ENCODE measurements around the gene ADTRP.
A peak's percentile ranks its signal among the peaks of the same experiment; 100 is the strongest.

ADTRP gene, protein sequence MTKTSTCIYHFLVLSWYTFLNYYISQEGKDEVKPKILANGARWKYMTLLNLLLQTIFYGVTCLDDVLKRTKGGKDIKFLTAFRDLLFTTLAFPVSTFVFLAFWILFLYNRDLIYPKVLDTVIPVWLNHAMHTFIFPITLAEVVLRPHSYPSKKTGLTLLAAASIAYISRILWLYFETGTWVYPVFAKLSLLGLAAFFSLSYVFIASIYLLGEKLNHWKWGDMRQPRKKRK

DNA sequence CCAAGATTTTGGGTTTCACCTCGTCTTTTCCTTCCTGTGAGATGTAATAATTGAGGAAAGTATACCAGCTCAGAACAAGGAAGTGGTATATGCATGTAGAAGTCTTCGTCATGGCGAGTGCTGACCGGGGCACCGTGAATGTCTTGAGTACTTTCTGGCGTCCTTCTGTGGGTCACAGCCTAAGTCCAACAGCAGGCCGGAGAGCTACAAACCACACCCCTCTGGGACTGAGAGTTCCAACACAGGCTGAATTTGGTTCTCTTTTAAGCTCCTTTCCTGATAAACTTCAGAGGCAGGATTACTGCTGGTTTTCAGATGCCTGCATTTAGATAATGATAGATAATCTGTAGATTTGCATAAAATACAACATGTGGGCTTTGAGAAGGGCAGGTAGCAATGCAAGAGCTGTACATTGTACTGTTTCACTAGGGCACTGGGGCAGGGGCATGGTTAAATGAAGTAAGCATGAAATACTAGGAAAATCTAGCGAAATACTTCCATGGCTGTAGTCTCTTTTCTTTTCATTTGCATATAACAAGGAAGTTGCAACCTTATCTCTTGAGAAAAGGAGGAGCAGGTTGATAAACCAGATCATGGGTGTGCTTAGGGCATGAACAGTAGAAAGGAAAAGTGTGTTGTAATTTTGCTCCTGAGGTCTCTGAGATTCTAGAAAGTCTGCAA is at the start of gene ADTRP:
Gene ADTRP (minus strand): TSS at position 156 of the 681 bp plus-strand sequence. CDS start 44 bp downstream, at position 112.
- ATAC-seq (no peak), DNase-seq (no peak)

GRCh38 chr6:11826779-11827178 is 48.2 kb upstream of the ADTRP start:
- DNase-seq (no peak), ATAC-seq (peak; percentile 24)

DNA sequence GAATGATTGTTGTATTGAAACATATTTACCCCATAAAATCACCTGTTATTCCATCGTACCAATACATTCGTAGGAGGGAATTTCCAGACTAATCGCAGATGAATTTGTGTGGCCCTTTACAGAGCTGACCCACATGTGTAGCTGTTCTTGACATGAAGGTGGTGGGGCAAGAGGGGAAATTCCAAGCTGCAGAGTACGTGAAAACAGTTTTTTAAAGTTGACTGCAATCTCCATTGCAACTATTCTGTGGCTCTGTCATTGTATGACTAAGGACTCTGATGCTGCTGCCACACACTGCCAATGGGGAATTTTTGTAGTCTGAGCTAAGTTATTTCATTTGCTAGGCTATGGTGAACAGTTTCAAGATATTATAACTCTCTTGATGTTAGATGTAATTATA is 46.4 kb upstream of the ADTRP start:
- ATAC-seq (peak; percentile 88), DNase-seq (no peak)

GRCh38 chr6:11822346-11822745 is 43.7 kb upstream of the ADTRP start:
- DNase-seq, result no peak
- no peak for ATAC-seq

DNA sequence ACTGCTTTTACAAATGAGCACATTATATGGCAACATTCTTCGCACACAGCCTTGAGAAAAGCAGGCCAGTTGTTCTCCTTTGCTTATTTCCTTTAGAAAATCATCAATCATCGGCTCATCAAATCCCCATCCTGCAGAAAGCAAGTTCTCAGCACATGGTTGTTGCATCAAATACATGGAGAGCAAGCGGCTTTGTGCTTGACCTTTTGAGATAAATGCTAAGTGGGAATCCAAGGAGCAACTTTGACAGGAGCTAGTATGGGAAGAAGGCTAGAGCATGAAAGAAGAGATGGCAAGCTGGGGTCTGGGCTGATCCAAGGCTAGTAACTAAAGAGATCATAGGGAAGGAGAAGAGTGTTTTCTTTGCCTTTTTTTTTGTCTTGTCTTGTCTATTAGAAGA is 43.2 kb upstream of the ADTRP start:
- ATAC-seq (no peak), DNase-seq (no peak)

DNA sequence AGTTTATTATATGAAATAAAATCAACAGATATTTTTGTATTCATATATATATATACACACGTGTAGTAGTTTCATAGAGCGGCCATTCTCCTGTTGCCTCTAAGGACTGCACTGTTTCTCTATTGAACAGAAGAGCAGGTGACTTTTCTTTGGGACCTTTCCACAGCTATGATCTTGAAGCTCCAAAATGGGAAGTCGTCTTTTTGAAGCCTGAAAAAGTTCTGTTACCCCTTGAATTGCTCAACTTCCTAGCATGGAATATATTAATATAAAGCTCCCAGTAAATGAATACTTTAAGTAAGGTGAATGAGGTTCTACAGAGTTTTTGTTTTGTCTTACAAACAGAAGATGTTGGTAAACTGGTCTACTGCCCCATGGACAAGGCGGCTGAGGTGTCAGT is 42.2 kb upstream of the ADTRP start:
- ATAC-seq, result no peak
- no peak for DNase-seq

DNA sequence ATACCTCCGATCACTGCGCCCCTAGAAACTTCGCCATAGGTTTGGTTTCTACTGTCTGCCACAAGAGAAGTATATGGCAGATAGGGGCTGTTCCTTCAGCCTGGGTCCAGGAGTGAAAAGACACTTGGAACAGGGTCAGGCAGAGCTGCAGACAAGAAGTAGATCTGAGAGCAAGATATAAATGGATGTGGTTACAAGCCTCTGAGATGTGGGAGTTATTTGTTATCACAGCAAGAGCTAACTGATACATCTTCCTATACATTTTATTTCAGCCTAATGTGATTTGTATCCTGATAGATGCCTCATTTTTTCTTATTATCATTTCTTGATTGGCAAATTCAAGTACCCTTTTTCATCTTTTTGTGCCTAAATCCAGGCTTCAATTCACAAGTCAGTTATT is 40.9 kb upstream of the ADTRP start:
- DNase-seq (no peak), ATAC-seq (no peak)

DNA sequence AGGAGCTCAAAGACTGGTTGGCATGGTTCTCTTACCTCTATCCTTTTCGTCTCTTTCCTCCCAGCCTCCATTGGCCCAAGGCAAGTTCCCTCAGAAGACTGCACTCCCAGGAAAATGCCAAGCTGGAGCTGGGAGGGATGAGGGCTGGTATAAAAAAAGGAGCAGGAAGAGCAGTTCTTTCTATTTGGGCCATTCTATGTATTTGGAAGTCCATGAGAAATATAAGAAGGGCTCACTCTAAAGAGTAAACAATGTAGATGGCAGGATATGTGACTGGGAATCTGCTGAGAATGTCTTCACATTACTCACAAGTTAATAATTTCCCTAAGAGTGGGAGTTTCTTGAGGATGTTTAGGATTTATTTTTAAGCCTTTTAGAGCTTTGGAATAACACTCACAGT is 36.6 kb upstream of the ADTRP start:
- DNase-seq (no peak), ATAC-seq (no peak)

GRCh38 chr6:11814819-11815218 is 36.2 kb upstream of the ADTRP start:
- DNase-seq (no peak), ATAC-seq (no peak)

GRCh38 chr6:11814106-11814505 is 35.5 kb upstream of the ADTRP start:
- no peak for DNase-seq
- ATAC-seq, result no peak

- ATAC-seq (no peak), DNase-seq (no peak)
Measured at GRCh38 chr6:11813606-11814005, 35.0 kb upstream of the ADTRP start.

- no peak for ATAC-seq
- DNase-seq, result no peak
Measured at GRCh38 chr6:11812951-11813350, 34.3 kb upstream of the ADTRP start.

GRCh38 chr6:11812439-11812838 is 33.8 kb upstream of the ADTRP start:
- no peak for ATAC-seq
- no peak for DNase-seq

- DNase-seq (no peak), ATAC-seq (peak; percentile 57)
Measured at GRCh38 chr6:11811644-11812264, 33.2 kb upstream of the ADTRP start.

DNA sequence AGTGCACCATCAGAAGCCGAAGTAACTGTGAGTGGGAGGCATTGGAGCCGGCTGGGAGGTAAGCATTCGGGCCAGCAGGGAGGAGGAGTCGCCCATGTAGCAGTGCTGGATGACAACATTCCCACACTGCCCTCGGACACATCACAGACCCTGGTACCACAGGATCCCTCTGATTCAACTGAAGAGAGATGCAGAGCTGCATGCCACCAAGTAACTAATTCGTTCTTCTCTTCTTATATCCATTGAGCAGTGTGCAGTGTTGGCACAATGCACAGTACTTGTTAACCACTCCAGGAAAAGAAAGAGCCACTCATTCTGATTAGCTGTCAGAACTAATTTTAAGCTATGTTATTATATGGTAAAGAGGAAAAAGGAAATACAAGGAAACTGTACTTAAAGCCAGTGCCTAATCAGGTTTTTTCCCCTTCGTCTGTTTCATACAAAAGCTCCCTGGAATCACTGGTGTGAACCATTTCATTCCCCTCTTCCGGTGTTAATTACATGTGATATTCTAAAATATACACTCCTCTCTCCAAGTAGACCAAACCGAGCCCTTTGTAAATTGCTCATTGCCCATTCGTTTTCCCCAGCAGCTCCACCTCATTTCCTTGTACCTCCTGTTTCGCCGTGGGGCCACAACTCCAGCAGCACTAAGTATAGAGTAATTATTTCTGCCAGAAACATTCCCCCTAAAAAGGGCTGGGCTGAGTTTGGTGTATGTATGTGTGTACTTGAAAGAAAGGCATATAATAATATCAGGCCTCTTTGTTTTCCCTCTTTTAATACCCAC is 32.4 kb upstream of the ADTRP start:
- no peak for ATAC-seq
- DNase-seq, result no peak

- ATAC-seq (no peak), DNase-seq (no peak)
Measured at GRCh38 chr6:11810039-11810541, 31.5 kb upstream of the ADTRP start.

DNA sequence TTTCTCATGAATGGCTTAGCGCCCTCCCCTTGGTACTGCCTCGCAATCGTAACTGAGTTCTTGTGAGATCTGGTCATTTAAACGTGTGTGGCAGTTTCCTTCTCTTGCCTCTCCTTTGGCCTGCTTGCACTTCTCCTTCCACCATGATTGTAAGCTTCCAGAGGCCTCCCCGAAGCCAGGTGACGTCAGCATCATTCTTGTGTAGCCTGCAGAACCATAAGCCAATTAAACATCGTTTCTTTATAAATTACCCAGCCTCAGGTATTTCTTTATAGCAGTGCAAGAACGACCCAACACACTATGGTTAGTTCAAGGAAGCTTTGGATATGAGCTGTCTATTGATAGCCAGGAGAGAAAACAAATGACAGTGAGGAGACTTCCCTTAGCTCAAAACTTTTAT is 29.5 kb upstream of the ADTRP start:
- DNase-seq (no peak), ATAC-seq (no peak)

GRCh38 chr6:11806561-11807317 is 28.1 kb upstream of the ADTRP start:
- DNase-seq (peak; percentile 23), ATAC-seq (peak; percentile 58)

DNA sequence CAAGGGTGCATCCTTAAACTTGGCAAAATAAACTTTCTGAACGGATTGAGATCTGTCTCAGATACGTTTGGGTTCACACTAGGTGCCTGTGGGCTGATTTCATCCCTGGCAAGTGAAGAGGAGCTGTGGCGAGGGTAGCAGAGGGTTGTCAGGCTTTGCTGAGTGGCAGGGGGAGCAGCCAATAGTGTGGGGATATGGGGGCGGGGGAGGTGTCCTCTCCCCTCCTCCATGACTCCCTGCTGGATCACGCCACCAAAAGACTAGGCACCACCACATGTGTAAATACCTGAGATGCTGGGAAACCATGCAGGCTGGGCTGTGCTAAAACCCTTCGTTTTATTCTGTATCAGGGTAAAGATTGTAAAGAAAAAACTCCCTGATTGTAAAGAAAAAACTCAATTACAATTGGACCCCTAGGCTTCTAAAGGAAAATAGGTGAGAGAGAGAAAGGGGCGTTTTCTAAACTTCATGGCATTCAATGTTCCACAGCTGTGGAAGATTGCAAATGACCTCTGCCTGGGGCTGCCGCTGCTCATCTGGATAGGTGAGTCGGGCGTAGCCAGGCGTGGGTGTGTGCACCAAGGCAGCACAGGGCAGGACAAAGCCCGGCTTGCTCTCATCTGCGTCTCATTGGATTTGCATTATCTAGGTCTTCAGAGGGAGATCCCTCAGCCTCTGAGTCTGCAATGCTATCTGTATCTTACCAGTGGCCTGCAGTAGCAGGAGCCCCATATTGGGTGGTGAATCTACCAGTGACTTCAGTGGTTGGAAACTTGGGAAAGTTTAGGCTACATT is 26.9 kb upstream of the ADTRP start:
- DNase-seq (no peak), ATAC-seq (no peak)

- DNase-seq, result no peak
Measured at GRCh38 chr6:11804701-11805100, 26.1 kb upstream of the ADTRP start.

GRCh38 chr6:11804135-11804534 is 25.5 kb upstream of the ADTRP start:
- no peak for ATAC-seq

More at GRCh38 chr6:11804701-11805100, 26.1 kb upstream of the ADTRP start:
- no peak for ATAC-seq

More at GRCh38 chr6:11804135-11804534, 25.5 kb upstream of the ADTRP start:
- DNase-seq, result no peak

Data from stimulated activated naive CD8-positive, alpha-beta T cell treated with anti-CD3 and anti-CD28 coated beads, Interleukin-15, Interleukin-2, amounts not matched to agents 100 U/mL and 50 U/mL, for 24 hours (primary cell).